Measurements from ENCODE around the gene TOMM40. TPM values are rescaled to one million over a fixed set of nuclear protein-coding genes. Genes with fewer than 3 reads are reported as not detected.

Gene TOMM40
- total RNA-seq, 1 experiment from 2014 or later: 180 TPM

GRCh38 chr19:44847144-44848035, 43.7 kb upstream of the TOMM40 start:
- H2AK5ac ChIP-seq (ENCODE audit: insufficient read length, low read length): peak overlapping the region; percentile 24
- Mint-ChIP-seq H3K27ac (peak overlapping the region; percentile 97 to 100 (median 98)), H3K4me1 (peaks cover 26 to 42% of the 10 kb centered on the region in 2 experiments), H3K36me3 (ENCODE audit: insufficient read depth in 1 of 3, low read depth in 3 of 3) (peaks cover 9 to 29% (median 17%) of the 10 kb centered on the region in 3 experiments; a peak in 6 of 7 replicates), H3K9me3 (peaks cover 0 to 8% of the 10 kb centered on the region in 2 experiments; a peak in 3 of 5 replicates), H3K27me3 (ENCODE audit: low read depth) (peaks cover 3% of the 10 kb centered on the region), H3K4me3 (peak overlapping the region; percentile 89 to 96)
- H3K9ac ChIP-seq (ENCODE audit: extremely low read depth, insufficient read length, low read length): peak overlapping the region; percentile 62
- peak overlapping the region; percentile 18 for H3K14ac ChIP-seq (ENCODE audit: insufficient read depth, low read length)
- no peaks in the 10 kb centered on the region for H3K9me3 ChIP-seq (ENCODE audit: control insufficient read depth, low read depth, low read length)
- peak overlapping the region; percentile 7 for H2BK12ac ChIP-seq (ENCODE audit: insufficient read length, low read depth, low read length)
- peak overlapping the region; percentile 31 for H3K27ac ChIP-seq (ENCODE audit: insufficient read length, low read depth, low read length)
- no peak overlapping the region for H3K23ac ChIP-seq (ENCODE audit: insufficient read length, low read depth, low read length)
- peaks cover 5% of the 10 kb centered on the region; the same call in 1 of the 2 replicates for H3K4me1 ChIP-seq (ENCODE audit: insufficient read depth, low read length)
- no peak overlapping the region for H2BK20ac ChIP-seq (ENCODE audit: low read depth, low read length, poor library complexity, severe bottlenecking)
- no peak overlapping the region for H3T11ph ChIP-seq (ENCODE audit: low read length)
- H3K56ac ChIP-seq (ENCODE audit: insufficient read length, low read depth, low read length): no peak overlapping the region
- H3K4ac ChIP-seq (ENCODE audit: low read depth, low read length): peak overlapping the region; percentile 62; the same call in 1 of the 2 replicates
- peak overlapping the region; percentile 46 for H2BK5ac ChIP-seq (ENCODE audit: insufficient read length, low read length)
- H4K91ac ChIP-seq (ENCODE audit: insufficient read length, low read depth, low read length): peak overlapping the region; percentile 82
- peak overlapping the region; percentile 45 for H3K18ac ChIP-seq (ENCODE audit: insufficient read length, low read depth, low read length)
- no peaks in the 10 kb centered on the region for H4K20me1 ChIP-seq (ENCODE audit: control insufficient read depth, insufficient read depth, insufficient read length)
- H2AFZ ChIP-seq (ENCODE audit: low read length): no peak overlapping the region
- H4K5ac ChIP-seq (ENCODE audit: insufficient read length, low read depth, low read length): no peak overlapping the region
- no peak overlapping the region for H4K8ac ChIP-seq (replicated peaks; ENCODE audit: insufficient read length, low read depth, low read length)
- no peak overlapping the region for H2BK15ac ChIP-seq (ENCODE audit: low read depth, low read length)
- peak; percentile 81 for DNase-seq
- peaks cover 7% of the 10 kb centered on the region for H3K79me1 ChIP-seq (ENCODE audit: insufficient read depth, low read depth, low read length, poor library complexity, severe bottlenecking)
- no peak for TF ChIP-seq CTCF (conservative IDR thresholded peaks at IDR 0.05)
- H3K79me2 ChIP-seq (ENCODE audit: insufficient read depth, low read length): peaks cover 30% of the 10 kb centered on the region; the same call in 1 of the 2 replicates
- H3K23me2 ChIP-seq (ENCODE audit: insufficient read length, low read depth, low read length, poor library complexity, severe bottlenecking): peaks cover 23% of the 10 kb centered on the region
- WGBS (ENCODE audit: extremely low coverage, insufficient read length, low lambda C conversion rate): no CpG with 5 or more reads among the region's 47 CpGs
- peak overlapping the region; percentile 72 for H2BK120ac ChIP-seq (ENCODE audit: low read depth, low read length, poor library complexity, severe bottlenecking)
- peak overlapping the region; percentile 76 for H3K4me2 ChIP-seq (ENCODE audit: insufficient read depth, insufficient read length, low read length)
- H3K27me3 ChIP-seq (ENCODE audit: insufficient read depth, low read length): no peaks in the 10 kb centered on the region
